GM18870 (cell line): ENCODE results near the gene GNA12.

Experiments used
- ATAC-seq: cut with Tn5 transposase; IDR thresholded peaks from one replicate; pipeline ENCODE4 v1.9.1; 2021; ENCODE audit warnings: moderate library complexity; ENCODE audit not compliant: unreplicated experiment

Gene GNA12

DNA sequence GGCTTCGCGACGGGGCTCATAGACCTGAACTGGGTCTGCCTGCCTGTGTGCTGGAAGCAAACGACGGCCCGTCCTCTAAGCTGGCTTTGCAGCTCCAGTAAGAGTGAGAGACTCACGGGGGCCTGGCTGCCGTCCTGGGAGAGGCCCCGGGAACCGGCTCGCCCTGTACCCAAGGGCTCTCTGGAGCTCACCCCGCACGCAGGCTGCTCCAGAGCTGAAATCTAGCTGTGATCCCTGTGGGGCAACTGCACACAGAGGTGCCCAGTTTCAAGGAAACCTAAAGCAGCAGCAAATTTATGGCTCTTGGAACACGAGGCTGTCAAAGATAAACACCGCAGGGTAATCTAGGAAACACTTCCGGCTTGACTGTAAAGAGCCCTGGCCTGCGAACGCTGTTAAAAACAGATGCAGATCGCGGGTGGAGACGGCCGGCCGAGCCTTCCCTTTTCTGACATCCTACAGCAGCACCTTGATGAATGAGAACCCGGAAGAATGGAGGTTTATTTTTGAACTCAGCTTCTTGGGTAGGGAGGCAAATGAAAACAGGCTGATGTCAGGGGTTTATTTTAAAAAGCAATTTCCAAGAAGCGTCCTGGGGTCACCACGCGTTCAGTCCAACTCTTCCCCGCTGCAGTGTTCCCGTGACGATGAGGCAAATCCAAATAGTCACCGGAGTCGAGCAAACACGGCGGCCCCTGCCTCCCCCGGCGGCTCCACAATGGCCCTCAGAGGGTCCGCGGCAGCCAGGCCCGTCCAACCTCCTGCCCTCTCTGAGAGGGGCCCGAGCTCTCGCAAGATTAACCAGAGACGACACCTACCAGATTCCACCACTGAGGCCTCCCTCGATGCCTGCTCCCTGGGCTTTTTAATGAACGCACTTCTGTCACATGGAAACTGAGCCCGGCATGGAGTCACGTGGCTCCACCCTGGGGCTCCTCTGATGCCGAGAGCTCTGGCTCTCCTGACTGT, 126.5 kb downstream of the GNA12 start:
- ATAC-seq: no peak

DNA sequence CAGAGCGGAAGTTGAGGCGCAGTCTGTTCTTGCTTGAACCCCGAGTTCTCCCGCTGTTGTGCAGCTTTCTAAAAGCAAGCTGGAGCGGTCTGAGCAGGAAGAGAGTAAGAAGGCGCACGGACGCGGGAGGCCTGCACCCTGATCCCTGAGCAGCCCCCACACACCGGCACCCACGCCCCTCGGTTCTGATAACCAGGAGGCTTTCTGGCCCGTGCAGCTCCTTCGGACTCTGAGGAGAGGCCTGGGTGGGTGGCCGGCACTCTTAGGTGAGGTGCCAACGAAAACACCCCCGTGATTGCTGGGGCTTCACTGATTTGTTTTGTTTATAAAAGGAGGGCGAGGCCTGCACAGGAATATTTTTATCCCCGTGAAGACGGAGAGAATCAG, 127.2 kb downstream of the GNA12 start:
- no peak for ATAC-seq

DNA sequence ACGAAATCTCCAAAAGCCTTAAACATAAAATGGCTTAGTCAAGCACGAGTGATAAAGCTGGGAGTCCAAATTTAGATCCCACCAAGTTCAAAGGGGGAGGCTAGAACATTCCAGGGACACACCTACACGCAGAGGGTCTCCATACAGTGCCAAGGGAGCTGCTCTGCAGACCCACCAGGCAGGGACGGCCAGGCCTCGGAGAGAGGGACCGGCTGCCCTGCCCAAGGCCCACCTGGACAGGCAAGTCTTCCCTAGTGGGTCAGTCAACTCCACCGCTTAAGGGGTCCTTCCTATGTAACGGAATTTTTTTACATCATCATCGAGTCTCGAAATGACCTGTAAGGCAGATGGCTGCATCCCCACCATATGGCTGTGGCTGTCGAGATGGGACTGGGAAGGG, 127.6 kb downstream of the GNA12 start:
- ATAC-seq: no peak

DNA sequence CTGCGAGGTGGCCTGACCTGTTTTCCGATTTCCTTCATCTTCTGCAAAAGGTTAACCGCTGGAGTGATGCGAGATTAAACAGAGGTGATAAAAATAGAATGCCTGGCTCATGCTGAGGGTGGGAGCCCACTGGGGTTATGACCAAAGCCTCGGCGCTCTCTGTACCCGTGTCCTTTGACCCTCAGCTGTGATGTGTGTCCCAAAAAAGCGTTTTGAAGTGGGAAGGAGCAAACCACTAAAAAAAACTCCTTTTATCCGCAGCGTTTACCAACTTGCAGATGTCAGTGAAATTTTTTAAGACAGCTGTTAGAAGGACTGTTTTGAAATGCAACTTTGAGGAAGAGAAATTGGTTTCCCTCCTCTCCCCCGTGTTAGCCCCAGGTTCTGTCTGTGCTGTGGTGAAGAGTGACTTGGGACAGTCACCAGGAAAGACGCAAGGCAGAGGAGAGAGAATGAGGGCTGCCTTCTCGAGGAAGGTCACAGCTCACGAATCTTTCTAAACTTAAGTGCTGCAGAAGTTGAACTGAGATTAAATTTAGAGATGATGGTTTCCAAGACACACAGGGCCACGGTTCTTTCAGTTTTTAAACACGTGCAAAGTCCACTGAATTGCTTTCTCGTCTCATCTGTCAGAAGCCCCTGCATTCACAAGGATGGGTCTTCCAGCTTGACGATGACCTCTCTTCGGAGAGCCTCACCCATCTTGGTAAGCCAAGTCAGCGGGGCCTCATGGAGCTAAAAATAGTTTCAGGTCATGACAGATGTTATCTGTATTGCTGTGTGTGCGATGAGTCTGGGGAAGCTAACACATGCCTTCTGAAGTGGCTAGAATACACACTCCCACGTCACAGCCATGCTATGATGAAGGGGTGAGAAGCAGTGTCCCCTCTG, 128.5 kb downstream of the GNA12 start:
- no peak for ATAC-seq

DNA sequence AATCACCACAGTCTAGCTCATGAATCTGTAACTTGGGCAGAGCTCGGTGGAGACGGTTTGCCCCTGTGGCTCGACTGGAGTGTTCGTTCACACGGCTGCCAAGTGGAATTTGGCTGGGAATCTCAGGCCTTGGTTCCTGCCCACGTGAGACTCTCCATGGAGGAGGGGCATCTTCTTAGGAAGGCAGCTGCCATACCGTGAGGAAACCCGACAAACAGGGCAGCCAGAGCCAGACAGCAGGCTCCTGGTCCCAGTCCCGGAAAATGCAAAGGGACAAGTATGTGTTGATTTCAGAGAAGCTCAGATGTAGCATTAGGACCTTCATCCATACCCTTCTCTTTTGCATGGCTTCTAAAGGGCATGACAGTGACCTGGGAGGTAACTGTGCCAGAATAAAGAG, 129.5 kb downstream of the GNA12 start:
- no peak for ATAC-seq

DNA sequence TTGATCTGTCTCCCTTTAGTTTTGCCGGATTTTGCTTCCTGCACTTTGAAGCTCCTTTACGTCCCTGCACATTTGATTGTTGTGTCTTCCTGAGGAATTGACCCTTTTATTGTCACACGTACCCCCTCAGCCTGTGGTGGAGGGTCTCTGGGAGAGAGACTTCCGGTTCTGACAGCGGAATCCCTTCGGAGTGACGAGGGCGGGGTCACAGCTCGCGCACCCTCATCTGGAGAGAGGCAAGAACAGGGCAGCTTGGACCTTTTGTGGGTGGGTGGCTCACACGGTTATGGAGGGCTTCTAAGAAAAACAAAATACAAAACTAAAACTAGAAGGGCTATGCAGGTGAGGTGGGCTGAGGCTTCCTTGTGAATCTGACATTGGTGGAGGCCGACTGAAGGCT, 130.1 kb downstream of the GNA12 start:
- no peak for ATAC-seq

DNA sequence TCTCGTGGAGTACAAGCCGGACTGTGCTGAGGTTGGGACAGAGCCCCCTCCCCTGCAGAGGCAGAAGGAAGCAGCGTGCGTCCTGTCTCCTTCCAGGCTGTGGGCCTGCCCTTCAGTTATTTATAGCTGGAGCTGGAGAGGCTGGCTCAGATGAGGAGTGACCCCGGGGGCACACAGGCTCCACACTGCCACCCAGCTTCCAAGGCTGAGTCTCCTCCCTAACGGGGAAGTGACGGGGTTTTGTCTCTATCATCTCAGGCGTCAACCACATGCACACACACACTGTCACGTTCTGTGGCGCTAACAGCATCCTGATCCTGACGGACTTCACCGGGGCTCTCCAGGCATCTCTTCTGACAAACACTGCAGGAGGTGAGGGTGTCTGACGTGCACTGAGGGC, 130.7 kb downstream of the GNA12 start:
- ATAC-seq: no peak

DNA sequence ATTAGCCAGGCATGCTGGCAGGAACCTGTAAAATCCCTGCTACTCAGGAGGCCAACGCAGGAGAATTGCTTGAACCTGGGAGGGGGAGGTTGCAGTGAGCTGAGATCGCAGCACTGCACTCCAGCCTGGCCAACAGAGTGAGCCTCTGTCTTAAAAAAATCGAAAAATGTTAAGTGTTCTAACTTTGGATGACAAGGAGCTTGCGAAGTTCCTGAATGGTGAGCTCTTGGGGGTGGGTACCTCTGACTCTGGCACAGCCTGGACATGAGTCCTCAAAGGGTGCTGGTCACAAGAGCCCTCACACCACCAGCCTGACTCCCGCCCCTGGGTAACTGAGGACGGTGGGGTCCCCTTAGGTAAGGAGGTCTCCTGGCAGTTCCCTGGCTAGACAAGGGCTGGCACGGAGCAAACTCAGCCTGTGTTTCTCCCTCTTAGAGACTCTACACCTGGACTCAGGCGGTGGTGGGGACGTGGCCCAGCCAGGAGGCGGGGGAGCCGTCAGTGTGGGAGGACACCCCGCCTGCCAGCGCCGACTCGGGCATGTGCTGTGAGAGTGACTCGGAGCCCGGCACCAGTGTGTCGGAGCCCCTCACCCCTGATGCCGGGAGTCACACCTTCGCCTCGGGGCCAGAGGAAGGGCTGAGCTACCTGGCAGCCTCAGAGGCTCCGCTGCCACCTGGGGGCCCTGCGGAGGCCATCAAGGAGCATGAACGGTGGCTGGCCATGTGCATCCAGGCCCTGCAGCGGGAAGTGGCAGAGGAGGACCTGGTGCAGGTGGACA, 132.0 kb downstream of the GNA12 start:
- ATAC-seq: no peak

DNA sequence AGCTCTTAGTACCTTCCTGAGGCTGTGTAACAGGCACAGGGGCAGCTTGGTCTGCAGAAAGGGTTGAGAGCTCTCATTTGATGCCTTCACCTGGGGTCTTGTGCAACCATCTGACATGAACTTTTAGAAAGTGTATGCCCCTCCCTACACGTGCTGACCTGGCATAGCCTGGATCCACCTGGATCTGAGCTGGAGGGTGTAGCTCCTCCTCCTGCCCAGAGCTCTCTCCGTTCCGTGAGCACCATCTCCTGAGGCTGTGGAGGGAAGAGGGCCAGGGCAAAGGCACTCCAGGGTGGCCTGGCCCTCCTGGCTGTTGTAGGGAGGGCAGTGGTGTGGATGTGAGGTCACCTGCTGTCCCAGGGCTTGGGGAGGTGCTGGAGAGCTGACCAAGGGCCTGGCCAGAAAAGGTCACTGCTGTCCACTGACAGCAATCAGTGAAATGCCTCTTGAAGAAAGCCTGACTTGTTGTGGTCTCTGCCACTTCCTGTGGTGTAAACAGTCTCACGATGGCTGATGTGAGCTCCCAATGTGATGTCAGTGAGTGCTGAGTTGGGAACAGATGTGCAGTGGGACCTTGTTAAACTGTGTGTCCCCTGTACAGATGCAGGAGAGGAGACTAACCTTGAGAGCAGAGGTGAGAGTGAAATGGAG, 133.1 kb downstream of the GNA12 start:
- ATAC-seq: peak; percentile 41

DNA sequence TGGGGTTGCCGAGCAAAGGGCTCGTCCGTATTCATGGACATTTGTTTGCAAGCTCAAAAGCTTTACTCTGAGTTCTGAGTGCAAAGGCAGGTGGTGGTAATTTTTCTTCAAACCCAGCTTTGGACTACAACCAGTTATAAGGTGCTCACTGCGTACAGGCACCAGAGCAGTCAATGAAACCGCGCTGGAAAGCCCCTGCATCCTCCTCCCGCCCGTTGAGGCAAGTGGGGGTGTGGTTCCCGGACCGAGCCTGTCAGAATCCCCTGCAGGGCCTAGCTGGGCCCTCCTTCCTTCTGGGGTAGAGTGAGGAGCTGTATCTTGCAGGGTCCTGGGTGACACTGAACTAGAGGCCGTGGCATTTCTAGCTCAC, 133.8 kb downstream of the GNA12 start:
- no peak for ATAC-seq

DNA sequence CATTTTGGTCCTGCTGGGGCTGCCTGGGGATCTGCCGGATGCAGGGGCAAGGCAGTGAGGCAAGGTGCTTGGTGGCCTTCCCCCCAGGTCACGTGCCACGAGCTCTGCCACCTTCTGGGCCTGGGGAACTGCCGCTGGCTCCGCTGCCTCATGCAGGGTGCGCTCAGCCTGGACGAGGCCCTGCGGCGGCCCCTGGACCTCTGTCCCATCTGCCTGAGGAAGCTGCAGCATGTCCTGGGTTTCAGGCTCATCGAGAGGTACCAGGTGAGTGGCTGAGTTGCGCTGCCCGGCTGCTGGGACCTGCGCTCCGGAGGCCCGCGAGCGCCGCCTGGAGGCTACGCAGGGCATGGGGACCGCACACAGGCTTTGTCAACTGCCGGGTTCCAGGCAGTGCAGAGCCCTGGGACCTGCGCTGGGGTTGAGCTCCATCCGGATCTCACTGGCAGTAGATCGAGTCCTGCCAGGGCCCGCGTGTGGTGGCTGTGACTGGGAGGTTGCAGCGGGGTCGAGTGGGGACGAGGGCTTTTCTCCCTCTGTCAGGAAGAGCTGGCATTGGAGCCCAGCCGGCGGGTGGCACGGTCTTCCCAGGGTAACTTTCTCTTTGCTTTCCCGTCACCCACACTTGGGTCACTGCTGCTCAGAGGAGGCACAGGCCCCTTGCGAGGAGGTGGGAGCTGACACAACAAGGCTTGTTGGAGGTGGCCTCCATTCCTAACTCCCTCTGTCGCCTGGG, 134.4 kb downstream of the GNA12 start:
- no peak for ATAC-seq

DNA sequence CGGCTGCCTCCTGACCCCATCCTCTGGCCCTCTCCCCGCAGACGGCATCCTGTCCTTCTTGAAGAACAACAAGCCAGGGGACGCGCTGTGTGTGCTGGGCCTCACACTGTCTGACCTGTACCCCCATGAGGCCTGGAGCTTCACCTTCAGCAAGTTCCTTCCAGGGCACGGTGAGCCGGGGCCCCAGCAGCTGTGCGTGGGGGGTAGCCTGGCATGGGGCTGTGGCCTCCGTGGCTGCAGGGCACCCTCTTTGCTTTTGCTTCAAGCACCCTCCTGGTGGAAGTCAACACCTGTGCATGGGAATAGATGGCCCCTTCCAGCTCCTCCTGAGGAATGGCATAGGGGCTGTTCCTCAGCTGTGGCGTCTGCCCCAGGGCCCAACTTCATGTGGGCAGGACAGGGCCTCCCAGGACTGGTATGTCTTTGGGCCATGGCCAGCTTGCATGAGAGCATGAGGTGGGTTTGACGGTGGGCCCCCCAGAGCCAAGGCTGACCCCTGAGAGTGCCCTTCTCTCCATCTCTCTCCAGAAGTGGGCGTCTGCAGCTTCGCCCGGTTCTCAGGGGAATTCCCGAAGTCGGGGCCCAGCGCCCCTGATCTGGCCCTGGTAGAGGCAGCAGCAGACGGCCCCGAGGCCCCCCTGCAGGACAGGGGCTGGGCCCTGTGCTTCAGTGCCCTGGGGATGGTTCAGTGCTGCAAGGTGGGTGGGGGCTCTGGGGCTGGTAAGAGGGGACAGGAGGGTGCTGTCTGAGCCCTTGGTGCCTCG, 135.4 kb downstream of the GNA12 start:
- no peak for ATAC-seq

DNA sequence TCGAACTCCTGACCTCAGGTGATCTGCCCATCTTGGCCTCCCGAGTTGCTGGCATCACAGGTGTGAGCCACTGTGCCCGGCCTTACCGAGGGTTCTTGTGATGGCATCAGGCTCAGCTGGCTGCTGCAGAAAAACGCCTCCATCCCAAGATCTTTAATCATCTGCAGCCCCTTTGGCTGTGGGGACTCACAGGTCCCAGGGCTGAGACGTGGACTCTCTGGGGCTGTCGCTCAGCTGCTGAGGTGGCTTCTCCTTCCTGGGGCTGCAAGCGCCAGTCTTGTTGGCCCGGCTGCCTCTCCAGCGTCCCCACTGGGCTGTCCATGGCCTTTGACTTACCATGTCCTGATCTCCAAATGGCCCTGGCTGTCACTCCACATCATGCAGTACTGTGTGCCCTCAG, 136.1 kb downstream of the GNA12 start:
- no peak for ATAC-seq

DNA sequence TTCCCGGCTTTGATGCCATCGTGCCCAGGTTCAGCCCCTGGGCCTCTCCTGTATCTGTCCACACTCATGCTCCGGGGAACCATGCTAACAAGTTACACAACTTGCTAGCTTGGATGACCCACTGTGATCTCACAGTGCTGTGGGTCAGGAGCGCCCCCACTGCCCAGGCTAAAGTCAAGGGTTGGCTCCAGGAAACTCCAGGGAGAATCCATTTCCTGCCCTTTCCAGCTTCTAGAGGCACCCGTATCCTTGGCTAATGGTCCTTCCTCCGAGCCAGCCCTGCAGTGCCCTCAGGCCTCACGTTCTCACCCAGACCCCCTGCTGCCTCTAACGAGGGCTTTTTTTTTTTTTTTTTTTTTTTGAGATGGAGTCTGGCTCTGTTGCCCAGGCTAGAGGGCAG, 136.6 kb downstream of the GNA12 start:
- ATAC-seq: no peak

DNA sequence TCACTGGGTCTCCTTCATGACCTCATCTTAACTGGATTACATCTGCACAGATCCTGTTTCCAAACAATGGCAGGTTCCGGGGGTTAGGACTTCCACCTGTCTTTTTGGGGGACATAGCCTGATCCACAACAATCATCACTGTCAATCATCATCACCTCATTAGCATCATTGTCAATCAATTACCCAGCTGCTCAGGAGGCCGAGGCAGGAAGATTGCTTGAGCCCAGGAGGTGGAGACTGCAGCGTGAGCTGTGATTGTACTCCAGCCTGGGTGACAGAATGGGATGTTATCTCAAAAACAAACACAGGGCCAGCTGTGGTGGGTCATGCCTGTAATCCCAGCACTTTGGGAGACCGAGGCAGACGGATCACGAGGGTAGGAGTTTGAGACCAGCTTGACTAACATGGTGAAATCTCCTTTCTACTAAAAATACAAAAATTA, 137.4 kb downstream of the GNA12 start:
- no peak for ATAC-seq

DNA sequence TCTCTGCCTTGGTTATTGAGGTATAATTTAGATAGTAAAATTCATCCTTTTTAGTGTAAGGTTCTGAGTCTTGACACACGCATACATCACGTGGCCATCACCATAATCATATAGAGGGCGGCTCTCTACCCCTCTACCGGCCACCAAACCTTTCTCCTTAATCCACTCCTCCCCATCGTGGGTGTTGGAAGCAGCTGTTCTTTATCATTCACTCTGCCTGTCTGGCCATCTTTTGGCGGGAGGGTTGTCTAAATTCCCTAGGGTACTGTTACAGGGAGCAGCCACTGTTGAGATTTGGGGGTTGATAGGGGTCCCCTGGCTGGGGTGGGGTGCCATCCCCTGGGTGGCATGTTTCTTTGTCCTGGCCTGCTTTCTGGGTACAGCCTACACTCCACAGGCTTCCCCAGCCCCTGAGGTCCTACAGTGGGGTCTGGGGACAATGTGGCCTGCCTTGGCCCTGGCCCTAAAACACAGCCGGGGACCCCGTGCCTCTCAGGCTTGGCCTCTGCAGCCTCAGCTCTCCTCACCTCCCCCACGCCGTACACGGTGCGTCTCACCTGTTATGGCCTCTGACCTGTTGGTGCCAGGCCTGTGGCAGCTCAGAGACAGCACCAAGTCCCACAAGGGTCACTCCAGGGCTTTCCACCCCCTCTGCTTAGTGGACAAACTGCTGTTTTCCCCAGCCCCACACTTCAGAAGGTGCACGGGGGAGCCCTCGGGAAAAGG, 138.6 kb downstream of the GNA12 start:
- no peak for ATAC-seq

DNA sequence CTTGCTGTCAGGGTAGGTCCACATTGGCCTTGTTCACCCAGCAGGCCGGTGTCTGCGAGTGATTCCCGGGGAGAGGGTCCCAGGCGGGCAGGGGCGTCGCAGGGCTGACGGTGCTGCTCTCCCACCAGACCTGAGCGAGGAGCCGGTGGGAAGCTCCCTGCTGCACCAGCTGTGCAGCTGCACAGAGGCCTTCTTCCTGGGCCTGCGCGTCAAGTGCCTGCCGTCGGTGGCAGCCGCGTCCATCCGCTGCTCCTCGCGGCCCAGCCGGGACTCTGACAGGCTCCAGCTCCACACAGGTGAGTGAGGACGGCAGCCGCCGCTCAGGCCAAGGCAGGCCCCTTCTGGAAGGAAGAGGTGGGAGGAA, 141.5 kb downstream of the GNA12 start:
- ATAC-seq: no peak

DNA sequence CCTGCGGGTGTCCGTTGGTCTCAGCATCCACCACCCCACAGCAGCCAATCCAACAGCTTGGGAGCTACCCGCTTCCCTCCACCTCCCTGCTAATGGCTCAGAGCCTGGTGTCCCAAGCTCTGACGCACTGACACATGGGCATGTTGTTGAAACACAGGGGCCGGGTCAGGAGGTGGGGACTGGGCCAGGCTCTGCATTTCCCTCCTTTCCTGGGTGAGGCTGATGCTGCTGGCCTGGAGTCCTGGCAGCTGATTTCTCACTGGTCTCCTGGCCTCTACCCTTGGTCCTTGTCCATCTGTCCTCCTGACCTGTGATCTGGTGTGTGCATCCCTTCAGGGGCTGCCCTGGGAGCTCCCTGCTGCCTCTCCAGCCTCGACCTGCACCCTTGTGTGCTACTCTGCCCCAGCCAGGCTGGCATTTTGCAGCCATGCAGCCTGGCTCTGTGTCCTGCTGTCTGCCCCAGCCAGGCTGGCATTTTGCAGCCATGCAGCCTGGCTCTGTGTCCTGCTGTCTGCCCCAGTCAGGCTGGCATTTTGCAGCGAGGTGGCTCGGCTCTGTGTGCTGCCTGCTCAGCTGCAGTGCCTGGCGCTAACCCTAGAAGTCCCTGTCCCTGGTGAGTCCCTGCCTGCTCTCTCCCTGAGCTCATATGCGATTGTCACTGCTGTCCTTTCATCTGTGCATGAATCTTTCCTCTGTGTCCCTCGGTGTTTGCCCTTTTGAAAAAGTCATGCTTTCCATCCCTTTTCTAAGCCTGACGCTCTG, 142.1 kb downstream of the GNA12 start:
- no peak for ATAC-seq
